SHP77 (cell line): ENCODE data around the gene GOLGB1.

Experiments used
- DNase-seq, 2 experiments: peaks; one replicate each; lab custom pipeline; 2025; lab: John Stamatoyannopoulos, UW

The GOLGB1 gene

DNA sequence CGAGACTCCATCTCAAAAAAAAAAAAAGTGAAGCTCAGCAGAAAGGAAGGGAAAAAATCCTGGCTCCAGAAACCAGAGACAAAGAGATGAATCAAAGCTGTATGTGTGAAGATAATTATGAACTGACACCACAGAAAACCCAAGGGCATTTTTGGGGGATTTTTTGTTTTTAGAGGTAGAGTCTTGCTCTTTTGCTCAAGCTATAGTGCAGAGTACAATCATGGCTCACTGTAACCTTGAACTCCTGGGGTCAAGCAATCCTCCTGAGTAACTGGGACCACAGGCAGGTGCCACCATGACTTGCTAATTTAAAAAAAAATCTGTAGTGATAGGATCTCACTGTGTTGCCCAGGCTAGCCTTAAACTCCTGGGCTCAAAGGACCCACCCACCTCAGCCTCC, 111.6 kb downstream of the GOLGB1 start:
- DNase-seq = no peak

DNA sequence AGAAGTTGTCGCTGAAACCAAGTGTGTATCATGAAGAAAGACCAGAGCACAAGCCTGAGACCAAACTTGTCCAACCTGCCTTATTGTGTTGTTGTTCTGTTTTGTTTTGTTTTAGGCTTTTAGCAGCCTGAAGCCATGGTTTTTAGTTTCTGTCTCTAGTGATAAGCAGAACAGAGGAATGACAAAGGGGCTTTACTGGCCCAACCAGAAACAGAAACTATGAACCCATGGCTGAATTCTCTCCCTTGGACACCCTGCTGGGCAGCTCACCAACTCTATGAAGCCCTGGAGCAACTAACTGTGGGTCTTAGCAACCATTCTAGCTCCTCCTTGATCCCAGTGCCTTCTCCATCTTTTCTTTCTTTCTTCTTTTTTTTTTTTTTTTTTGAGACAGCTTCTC, 119.2 kb downstream of the GOLGB1 start:
- DNase-seq = no peak

DNA sequence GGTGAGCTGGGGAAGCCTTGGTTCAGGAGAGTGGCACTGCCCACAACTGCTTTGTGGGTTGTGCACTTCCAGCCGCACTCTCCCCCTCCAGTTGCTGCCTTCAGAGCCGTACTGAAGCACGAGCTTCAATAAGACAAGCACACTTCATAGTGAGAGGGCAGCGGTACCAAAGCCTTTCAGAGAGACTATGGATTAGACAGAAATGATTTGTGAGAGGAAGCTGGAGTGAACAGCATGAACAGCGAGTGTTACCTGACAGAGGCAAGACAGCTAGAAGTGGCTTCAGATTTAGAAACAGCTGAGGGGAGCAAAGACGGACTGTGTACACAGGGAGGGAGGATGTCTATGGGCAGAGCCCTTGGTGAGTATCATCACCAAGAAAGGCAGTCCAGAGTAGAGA, 119.9 kb downstream of the GOLGB1 start:
- DNase-seq = no peak

DNA sequence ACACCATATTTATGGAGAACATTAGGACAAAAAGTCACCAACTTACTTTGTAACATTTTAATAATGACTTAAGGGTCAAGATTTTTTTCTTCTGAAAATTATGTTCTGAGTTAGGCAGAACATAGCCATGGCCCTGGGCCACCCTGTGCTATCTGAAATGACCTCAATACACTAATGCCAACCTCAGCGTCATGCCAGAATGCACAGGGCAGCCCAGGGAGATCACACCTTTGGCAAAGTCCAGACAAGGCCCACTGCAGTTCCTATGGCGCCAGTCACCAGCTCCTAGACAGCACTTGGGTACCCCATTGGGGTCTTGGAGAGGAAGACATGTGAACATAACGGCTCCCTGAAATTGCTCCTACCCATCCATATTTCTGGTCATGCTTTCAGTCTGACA, 121.9 kb downstream of the GOLGB1 start:
- no peak for DNase-seq

DNA sequence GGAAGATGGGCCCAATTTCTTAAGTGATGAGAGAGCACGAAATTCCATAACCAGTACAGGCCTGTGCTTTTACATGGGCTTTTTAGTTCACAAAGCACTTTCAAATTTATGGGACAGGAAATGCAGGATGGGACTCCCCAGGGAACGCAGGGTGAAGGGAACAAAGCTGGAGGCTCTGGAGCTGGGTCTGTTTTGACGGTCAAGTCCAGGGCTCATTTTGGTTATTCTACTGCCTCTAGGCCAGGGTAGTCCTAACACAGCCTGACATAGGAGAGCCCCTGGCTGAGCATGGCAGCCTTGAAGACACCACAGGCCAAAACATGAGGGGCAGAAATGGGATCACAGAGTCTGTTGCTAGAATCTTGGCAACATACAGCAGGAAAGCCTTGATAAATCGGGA, 122.3 kb downstream of the GOLGB1 start:
- DNase-seq = no peak

DNA sequence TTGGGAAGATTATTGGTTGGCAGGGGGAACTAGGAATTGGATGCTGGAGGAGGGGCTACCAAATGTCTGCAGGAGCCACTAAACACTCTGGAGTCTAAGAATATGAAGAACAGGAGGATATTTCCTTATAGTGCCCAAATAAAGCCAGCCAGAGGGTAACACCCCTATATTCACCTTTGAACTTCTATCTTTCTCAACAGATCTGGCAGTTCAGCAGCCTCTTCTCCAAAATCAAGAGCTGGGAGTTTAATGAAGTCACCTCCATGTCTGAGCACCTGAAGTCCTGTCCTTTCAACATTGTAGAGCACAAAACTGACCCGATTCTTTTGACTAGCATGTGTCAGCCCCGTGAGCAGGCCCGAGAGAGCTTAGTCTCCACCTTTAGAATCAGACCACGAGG, 123.0 kb downstream of the GOLGB1 start:
- DNase-seq = no peak

DNA sequence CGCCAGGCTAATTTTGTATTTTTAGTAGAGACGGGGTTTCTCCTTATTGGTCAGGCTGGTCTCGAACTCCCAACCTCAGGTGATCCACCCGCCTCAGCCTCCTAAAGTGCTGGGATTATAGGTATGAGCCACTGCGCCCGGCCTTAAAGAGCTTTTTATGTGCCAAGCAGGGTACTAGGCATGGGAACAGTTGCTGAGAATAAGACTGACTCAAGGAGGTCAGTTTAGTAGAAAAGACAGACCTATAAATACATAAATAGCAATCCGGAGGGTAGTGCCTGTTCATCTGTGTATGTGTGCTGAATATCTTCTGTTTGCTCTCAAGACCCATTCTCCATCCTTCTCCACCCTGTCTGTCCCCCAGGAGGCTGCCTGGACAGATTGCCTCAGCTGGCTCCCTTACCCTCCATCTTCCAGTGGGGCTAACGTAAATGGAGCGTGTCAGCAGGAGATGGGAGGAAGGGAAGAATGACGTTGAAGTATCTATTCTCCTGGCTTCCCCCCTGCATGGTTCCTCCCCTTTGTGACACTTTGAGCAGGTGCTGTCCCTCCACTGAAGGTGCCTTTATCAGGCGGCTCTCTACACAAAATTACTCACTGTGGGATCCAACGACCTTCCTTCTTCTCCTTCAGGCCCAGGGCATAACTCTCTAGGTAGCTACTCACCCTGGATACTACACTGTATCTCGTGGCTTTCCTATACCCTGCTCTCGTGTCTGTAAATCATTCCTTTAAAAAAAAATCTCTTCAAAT, 125.2 kb downstream of the GOLGB1 start:
- no peak for DNase-seq

DNA sequence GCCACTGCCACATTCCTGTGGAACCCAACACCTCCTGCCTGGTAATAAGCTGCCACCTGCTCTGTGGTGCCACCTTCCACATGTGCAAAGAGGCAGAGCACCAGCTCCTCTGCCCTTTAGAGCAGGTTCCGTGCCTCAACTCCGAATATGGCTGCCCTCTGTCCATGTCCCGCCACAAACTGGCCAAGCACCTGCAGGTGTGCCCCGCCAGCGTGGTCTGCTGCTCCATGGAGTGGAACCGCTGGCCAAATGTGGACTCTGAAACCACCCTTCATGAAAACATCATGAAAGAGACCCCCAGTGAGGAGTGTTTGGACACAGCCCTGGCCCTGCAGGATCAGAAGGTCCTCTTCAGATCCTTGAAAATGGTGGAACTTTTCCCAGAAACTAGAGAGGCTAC, 128.1 kb downstream of the GOLGB1 start:
- no peak for DNase-seq

DNA sequence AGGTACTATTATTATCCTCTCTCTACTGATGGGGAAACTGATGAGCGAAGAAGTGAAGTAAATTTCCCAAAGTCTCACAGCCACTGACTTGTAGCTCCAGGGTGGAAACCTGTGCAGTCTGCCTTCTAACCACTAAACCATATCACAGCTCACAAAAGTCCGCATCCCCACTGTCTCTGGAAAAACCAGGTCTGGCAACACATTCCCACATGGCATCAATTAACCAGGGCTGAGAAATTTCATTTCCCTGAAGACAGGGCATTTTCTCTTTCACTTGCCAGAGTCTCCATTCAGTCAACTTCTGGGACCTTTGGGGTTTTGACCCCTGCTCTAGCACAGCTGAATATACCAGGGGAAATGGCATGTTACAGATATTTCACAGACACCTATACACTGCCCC, 129.8 kb downstream of the GOLGB1 start:
- no peak for DNase-seq
